Measurements from ENCODE around the gene NTMT1.

GRCh38 chr9:129637673-129638439, 11.9 kb downstream of the NTMT1 start:
- no peak for TF ChIP-seq CTCF (IDR thresholded peaks at IDR 0.05)
- TF ChIP-seq POLR2A (IDR thresholded peaks at IDR 0.05): no peak
